Panc1 (cell line): ENCODE results near the gene CTDSP2.

Experiments
- CTCF ChIP-seq: fragments of 450-650 bp; IDR thresholded peaks from 2 replicates; pipeline ENCODE4 v1.5.1; 2017; ENCODE audit warnings: mild to moderate bottlenecking
- POLR2AphosphoS5 ChIP-seq: IDR thresholded peaks from 2 replicates; pipeline ENCODE4 v1.6.1; 2012; ENCODE audit warnings: mild to moderate bottlenecking, low read depth, low read length, moderate library complexity
- SIN3A ChIP-seq: IDR thresholded peaks from 2 replicates; pipeline ENCODE4 v1.6.1; 2012; ENCODE audit warnings: low read depth, mild to moderate bottlenecking, low read length, moderate library complexity, borderline replicate concordance; ENCODE audit not compliant: insufficient read depth
- TCF7L2 ChIP-seq: IDR thresholded peaks from 2 replicates; pipeline ENCODE4 v1.6.1; 2011; ENCODE audit warnings: mild to moderate bottlenecking, low read depth, low read length, inconsistent platforms
- TF ChIP-seq, protein P1 (sequence below), 2 experiments: IDR thresholded peaks; 2 replicates each; pipeline ENCODE4 v1.6.1; 2011 to 2012; ENCODE audit warnings: low read depth in 2 of 2, control low read depth in 1 of 2, low read length in 1 of 2, mild to moderate bottlenecking in 1 of 2, moderate library complexity in 1 of 2; ENCODE audit not compliant: insufficient read depth in 1 of 2

GRCh38 chr12:57783861-57784260 lies 62.7 kb downstream of the CTDSP2 start:
- TF ChIP-seq CTCF (no peak), TCF7L2 (no peak), POLR2AphosphoS5 (no peak), SIN3A (no peak)
- TF ChIP-seq, protein P1, sequence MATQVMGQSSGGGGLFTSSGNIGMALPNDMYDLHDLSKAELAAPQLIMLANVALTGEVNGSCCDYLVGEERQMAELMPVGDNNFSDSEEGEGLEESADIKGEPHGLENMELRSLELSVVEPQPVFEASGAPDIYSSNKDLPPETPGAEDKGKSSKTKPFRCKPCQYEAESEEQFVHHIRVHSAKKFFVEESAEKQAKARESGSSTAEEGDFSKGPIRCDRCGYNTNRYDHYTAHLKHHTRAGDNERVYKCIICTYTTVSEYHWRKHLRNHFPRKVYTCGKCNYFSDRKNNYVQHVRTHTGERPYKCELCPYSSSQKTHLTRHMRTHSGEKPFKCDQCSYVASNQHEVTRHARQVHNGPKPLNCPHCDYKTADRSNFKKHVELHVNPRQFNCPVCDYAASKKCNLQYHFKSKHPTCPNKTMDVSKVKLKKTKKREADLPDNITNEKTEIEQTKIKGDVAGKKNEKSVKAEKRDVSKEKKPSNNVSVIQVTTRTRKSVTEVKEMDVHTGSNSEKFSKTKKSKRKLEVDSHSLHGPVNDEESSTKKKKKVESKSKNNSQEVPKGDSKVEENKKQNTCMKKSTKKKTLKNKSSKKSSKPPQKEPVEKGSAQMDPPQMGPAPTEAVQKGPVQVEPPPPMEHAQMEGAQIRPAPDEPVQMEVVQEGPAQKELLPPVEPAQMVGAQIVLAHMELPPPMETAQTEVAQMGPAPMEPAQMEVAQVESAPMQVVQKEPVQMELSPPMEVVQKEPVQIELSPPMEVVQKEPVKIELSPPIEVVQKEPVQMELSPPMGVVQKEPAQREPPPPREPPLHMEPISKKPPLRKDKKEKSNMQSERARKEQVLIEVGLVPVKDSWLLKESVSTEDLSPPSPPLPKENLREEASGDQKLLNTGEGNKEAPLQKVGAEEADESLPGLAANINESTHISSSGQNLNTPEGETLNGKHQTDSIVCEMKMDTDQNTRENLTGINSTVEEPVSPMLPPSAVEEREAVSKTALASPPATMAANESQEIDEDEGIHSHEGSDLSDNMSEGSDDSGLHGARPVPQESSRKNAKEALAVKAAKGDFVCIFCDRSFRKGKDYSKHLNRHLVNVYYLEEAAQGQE (IDR thresholded peaks at IDR 0.05; ENCODE audit: insufficient read depth in 1 of 2, low read depth in 2 of 2, low read length in 1 of 2) = no peak
